ENCODE data around the gene CCNB3.

DNA sequence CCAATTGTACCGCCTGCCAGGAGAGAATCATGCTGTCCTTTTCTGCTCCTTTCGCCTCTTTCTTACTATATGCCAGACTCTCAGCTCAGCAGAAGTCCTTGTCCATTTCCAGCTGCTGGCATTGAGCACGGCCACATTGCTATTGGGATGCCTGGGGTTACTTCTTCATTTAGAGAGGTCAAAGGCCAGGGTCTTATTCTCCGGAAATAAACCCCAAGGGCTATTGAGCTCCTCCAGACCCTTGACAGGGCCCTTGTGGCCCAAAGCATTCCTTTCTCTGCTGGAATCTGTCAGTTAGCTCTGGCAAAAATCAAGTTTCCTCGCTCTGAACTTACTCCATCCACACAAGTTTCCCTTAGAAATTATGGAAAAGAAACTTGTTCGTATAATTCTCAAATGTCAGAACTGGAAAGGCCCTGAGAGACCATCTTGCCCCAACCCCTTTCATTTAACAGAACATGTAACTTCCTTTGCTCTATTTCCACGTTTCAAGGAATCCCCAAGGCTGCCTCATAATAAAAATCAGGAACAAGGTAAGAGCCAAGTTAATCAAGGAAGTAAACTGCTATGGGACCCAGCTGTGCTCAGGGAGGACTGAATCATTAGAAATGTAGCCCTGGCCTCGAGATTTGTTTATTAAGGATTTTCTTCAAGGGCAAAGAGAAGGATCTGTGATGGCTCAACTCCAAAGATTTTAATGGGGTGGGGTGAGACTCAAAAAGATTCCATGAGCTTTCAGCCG lies 15.5 kb upstream of the CCNB3 start:
- TF ChIP-seq POLR2AphosphoS5 (IDR thresholded peaks at IDR 0.05; ENCODE audit: low read depth, low read length) = no peak
- TF ChIP-seq, protein P1, sequence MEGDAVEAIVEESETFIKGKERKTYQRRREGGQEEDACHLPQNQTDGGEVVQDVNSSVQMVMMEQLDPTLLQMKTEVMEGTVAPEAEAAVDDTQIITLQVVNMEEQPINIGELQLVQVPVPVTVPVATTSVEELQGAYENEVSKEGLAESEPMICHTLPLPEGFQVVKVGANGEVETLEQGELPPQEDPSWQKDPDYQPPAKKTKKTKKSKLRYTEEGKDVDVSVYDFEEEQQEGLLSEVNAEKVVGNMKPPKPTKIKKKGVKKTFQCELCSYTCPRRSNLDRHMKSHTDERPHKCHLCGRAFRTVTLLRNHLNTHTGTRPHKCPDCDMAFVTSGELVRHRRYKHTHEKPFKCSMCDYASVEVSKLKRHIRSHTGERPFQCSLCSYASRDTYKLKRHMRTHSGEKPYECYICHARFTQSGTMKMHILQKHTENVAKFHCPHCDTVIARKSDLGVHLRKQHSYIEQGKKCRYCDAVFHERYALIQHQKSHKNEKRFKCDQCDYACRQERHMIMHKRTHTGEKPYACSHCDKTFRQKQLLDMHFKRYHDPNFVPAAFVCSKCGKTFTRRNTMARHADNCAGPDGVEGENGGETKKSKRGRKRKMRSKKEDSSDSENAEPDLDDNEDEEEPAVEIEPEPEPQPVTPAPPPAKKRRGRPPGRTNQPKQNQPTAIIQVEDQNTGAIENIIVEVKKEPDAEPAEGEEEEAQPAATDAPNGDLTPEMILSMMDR (IDR thresholded peaks at IDR 0.05) = no peak
- TF ChIP-seq TCF7L2 (IDR thresholded peaks at IDR 0.05; ENCODE audit: low read depth, low read length) = no peak
- TF ChIP-seq, protein P2, sequence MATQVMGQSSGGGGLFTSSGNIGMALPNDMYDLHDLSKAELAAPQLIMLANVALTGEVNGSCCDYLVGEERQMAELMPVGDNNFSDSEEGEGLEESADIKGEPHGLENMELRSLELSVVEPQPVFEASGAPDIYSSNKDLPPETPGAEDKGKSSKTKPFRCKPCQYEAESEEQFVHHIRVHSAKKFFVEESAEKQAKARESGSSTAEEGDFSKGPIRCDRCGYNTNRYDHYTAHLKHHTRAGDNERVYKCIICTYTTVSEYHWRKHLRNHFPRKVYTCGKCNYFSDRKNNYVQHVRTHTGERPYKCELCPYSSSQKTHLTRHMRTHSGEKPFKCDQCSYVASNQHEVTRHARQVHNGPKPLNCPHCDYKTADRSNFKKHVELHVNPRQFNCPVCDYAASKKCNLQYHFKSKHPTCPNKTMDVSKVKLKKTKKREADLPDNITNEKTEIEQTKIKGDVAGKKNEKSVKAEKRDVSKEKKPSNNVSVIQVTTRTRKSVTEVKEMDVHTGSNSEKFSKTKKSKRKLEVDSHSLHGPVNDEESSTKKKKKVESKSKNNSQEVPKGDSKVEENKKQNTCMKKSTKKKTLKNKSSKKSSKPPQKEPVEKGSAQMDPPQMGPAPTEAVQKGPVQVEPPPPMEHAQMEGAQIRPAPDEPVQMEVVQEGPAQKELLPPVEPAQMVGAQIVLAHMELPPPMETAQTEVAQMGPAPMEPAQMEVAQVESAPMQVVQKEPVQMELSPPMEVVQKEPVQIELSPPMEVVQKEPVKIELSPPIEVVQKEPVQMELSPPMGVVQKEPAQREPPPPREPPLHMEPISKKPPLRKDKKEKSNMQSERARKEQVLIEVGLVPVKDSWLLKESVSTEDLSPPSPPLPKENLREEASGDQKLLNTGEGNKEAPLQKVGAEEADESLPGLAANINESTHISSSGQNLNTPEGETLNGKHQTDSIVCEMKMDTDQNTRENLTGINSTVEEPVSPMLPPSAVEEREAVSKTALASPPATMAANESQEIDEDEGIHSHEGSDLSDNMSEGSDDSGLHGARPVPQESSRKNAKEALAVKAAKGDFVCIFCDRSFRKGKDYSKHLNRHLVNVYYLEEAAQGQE (IDR thresholded peaks at IDR 0.05; ENCODE audit: insufficient read depth in 1 of 2, low read depth in 2 of 2, low read length in 1 of 2) = no peak
- TF ChIP-seq SIN3A (IDR thresholded peaks at IDR 0.05; ENCODE audit: borderline replicate concordance, insufficient read depth, low read depth, low read length) = no peak

Measured in Panc1 (cell line).